Bronchial epithelial cell (primary cell): ENCODE results near the gene NBEA. TPM values are rescaled to one million over a fixed set of nuclear protein-coding genes. Genes with fewer than 3 reads are reported as not detected.
A peak's percentile ranks its signal among the peaks of the same experiment; 100 is the strongest.

Experiments used
- DNase-seq: peaks from one replicate; pipeline ENCODE4 v3.0.0-alpha.2; 2010; ENCODE audit warnings: low read depth
- FAIRE-seq: peaks from 2 replicates; lab custom pipeline; 2011; peaks lifted over from hg19 to GRCh38; lab: Jason Lieb, UNC
- H3K27me3 ChIP-seq: 2 replicates; pipeline ENCODE4 v1.5.1; 2011; ENCODE audit warnings: low read length; ENCODE audit not compliant: control insufficient read depth, insufficient read depth
- H3K36me3 ChIP-seq: 2 replicates; pipeline ENCODE4 v1.5.1; 2011; ENCODE audit warnings: low read length; ENCODE audit not compliant: control insufficient read depth, insufficient read depth
- H3K4me3 ChIP-seq: 2 replicates; pipeline ENCODE4 v1.5.1; 2011; ENCODE audit warnings: mild to moderate bottlenecking, low read depth, low read length, control low read depth
- CTCF ChIP-seq: IDR thresholded peaks from 2 replicates; pipeline ENCODE4 v1.5.1; 2011; ENCODE audit warnings: mild to moderate bottlenecking, moderate library complexity, low read length, control low read depth, inconsistent platforms; ENCODE audit not compliant: insufficient read depth, severe bottlenecking
- total RNA-seq: library from RNA; depleted of rRNA; stranded (reverse); fragments of >200 nt; gene quantifications from 2 replicates; pipeline ENCODE4 v1.2.1, GENCODE V29; 2014

NBEA gene
- total RNA-seq, 1 donor from 2014 or later: 0.53 TPM

DNA sequence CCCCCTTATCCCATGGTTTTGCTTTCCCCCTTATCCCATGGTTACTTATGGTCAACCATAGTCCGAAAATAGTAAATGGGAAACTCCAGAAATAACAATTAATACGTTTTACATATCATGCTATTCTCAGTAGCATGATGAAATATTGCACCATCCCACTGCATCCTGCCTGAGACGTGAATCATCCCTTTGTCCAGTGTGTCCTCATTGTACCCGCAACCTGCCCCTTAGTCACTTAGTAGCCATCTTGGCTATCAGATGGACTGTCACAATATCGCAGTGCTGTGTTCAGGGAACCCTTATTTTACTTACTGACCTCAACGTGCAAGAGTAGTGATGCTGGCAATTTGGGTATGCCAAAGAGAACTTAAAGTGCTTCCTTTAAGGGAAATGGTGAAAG is 10.5 kb upstream of the NBEA start:
- peaks cover 2% of the 10 kb centered on the region for H3K27me3 ChIP-seq
- H3K36me3 ChIP-seq: no peaks in the 10 kb centered on the region
- no peak for TF ChIP-seq CTCF
- FAIRE-seq: no peak
- no peak overlapping the region for H3K4me3 ChIP-seq
- peak; percentile 33 for DNase-seq

GRCh38 chr13:34933349-34933748 is 8.7 kb upstream of the NBEA start:
- Histone ChIP-seq H3K27me3 (peaks cover 2% of the 10 kb centered on the region), H3K36me3 (no peaks in the 10 kb centered on the region), H3K4me3 (no peak overlapping the region)
- DNase-seq (no peak), FAIRE-seq (no peak)
- no peak for TF ChIP-seq CTCF

DNA sequence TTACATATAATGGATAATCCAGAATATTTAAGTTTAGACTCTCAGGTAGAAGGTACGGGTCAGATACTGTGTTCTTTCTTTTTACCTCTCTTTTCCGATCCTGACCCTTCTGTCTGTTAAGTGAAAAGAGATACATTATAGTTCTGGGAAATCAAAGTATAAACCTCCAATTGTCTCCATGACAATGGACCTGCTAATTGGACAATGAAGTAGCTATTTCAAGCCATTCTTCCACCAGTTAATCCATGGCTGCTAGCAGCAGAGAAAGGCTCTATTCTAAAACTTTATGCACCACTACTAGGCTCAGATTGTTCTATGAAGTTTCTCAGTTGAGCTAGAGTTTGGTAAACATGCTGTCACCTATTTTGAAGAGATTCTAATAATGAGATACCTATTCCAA is 8.3 kb upstream of the NBEA start:
- TF ChIP-seq CTCF: no peak
- Histone ChIP-seq H3K4me3 (no peak overlapping the region), H3K27me3 (peaks cover 2% of the 10 kb centered on the region), H3K36me3 (no peaks in the 10 kb centered on the region)
- FAIRE-seq (no peak), DNase-seq (no peak)

DNA sequence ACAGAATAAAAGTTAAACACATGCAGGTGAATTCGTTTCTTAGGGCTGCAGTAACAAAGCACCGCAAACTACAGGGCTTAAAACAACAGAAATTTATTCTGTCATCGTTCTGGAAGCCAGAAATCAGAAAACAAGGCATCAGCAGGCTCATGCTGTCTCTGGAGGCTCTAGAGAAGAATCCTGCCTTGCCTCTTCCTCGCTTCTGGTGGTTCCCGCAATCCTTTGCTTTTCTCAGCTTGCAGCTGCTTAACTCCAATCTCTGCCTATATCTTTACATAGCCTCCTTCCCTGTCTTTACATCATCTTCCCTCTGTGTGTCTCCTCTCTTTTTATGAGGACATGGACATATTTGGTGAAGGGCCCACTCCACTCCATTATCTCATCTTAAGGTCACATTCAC is 6.2 kb upstream of the NBEA start:
- Histone ChIP-seq H3K4me3 (no peak overlapping the region), H3K36me3 (no peaks in the 10 kb centered on the region), H3K27me3 (peaks cover 2% of the 10 kb centered on the region)
- no peak for TF ChIP-seq CTCF
- DNase-seq (no peak), FAIRE-seq (no peak)

GRCh38 chr13:34939771-34940170 is 2.3 kb upstream of the NBEA start:
- Histone ChIP-seq H3K27me3 (peaks cover 15% of the 10 kb centered on the region), H3K4me3 (no peak overlapping the region), H3K36me3 (no peaks in the 10 kb centered on the region)
- no peak for TF ChIP-seq CTCF
- FAIRE-seq (no peak), DNase-seq (no peak)

GRCh38 chr13:34941436-34941834 is 635 bp upstream of the NBEA start:
- no peak for FAIRE-seq
- H3K36me3 ChIP-seq: no peaks in the 10 kb centered on the region

More at GRCh38 chr13:34941436-34941834, 635 bp upstream of the NBEA start:
- no peak for TF ChIP-seq CTCF
- peaks cover 13% of the 10 kb centered on the region for H3K27me3 ChIP-seq
- no peak overlapping the region for H3K4me3 ChIP-seq
- DNase-seq: no peak
